Ovary (tissue), 9 donors: ENCODE measurements around the gene PCSK9. TPM values are rescaled to one million over a fixed set of nuclear protein-coding genes. Genes with fewer than 3 reads are reported as not detected.

ENCODE experiments used
- DNase-seq, 5 donors: peaks; one replicate each; pipeline ENCODE4 v3.0.0-alpha.2; 2019 to 2020
- H3K27ac ChIP-seq, 2 donors: fragments of 200-600 bp; one replicate each; pipeline versions ENCODE4 v1.5.1 to v1.8.0; 2019 to 2022
- H3K27me3 ChIP-seq: fragments of 200-600 bp; one replicate; pipeline ENCODE4 v1.8.0; 2022
- H3K36me3 ChIP-seq: fragments of 200-600 bp; sonication (generic); one replicate; pipeline ENCODE4 v1.5.1; 2019
- H3K4me1 ChIP-seq: one replicate; pipeline ENCODE4 v1.8.1; 2013; ENCODE audit warnings: mild to moderate bottlenecking, moderate library complexity; ENCODE audit not compliant: insufficient read depth
- H3K4me3 ChIP-seq: fragments of 200-600 bp; sonication (generic); one replicate; pipeline ENCODE4 v1.5.1; 2017
- H3K9me3 ChIP-seq, 2 donors: fragments of 200-600 bp in 1 of 2; sonication (generic) in 1 of 2; one replicate each; pipeline versions ENCODE4 v1.5.1 to v1.8.1; 2013 to 2019; ENCODE audit warnings: mild to moderate bottlenecking in 1 of 2, moderate library complexity in 1 of 2
- EP300 ChIP-seq: sonication (generic); formaldehyde crosslinking; IDR thresholded peaks from one replicate; pipeline ENCODE4 v1.6.1; 2017; ENCODE audit warnings: antibody characterized with exemption
- POLR2A ChIP-seq: fragments of 450-650 bp; IDR thresholded peaks from one replicate; pipeline ENCODE4 v1.6.1; 2017; ENCODE audit warnings: antibody characterized with exemption, mild to moderate bottlenecking, moderate library complexity
- WGBS, 3 donors: extraction: QIAGEN DNeasy Blood & Tissue Kit in 1 of 3; methylation state at CpG; one replicate each; pipeline versions ENCODE4 v1.1.5 to v1.1.7; 2013 to 2017; 5-methylcytosine and 5-hydroxymethylcytosine counted together
- intact Hi-C, 4 donors: fragments of 100-400 bp; cut with DNase I; formaldehyde crosslinking; loops; one replicate each; pipeline versions ENCODE4 v1.11.0 to v1.15.1; 2022 to 2023
- polyA plus RNA-seq, 2 donors: library from polyadenylated mRNA; stranded (reverse); fragments of 200-250 nt in 1 of 2; fragments of 350-450 nt in 1 of 2; fragmentation: Illumina TruSeq in 1 of 2; extraction: RNeasy Lipid Tissue Mini Kit (QIAGEN cat#74804) in 1 of 2; gene quantifications; one replicate each; pipeline ENCODE4 v1.2.3, GENCODE V29; 2013 to 2014
- total RNA-seq, 7 donors: library from RNA; depleted of rRNA in 2 of 7; stranded (reverse); fragments of >200 nt in 2 of 7; fragmentation: NEBNext Ultra II Directional in 3 of 7; extraction: Animal tissue kit (Norgen Biotek cat#: 25700) in 3 of 7; gene quantifications; one replicate each; pipeline versions ENCODE4 v1.1.0 to v1.2.4, GENCODE V29; 2016 to 2023
- TF ChIP-seq, protein P1 (sequence below), 3 donors: fragments of 450-650 bp in 2 of 3; fragments of 200-600 bp in 1 of 3; IDR thresholded peaks; one replicate each; pipeline versions ENCODE4 v1.5.1 to v1.8.0; 2016 to 2022; ENCODE audit warnings: antibody characterized with exemption in 3 of 3, mild to moderate bottlenecking in 1 of 3
- donor health status: DM: no; HTN: no; CAD: no; lungs with moderate emphysema.
- donor health status: DM: no; HTN: no; CAD: no.
- donor health status: Bipolar disorder and iron deficiency.
- donor health status: DM: yes; HTN: yes; CAD: no.
- donor health status: DM: no; HTN: no; CAD: no.
- donor health status: DM: yes; HTN: yes; CAD: no.

PCSK9 gene
- total and polyA plus RNA-seq, 9 donors = 0.01 to 0.52 (median 0.30) TPM; not detected in 5

DNA sequence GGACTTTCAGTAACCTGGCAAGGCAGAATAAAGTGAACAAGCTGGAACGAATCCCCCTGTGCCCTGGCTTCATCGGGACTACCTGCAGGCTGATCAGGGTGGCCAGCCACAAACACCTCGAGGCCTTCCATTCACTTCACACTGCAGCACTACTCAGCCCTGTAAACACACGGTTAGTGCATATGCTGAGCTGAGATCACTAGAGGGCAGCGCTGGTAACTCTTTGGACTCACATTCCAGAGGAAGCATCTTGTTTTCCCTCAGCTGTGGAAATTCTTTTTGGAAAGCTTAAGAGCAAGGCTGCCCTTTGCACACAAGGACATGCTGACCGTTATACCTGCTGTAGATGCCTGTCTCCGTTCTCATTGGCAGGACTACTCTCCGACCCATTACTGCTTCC, 32.1 kb downstream of the PCSK9 start:
- 22 to 28% (median 26%) methylated on average over 8 of the region's 8 CpGs for WGBS, 3 donors
- H3K4me1 ChIP-seq = no peaks in the 10 kb centered on the region
- H3K4me3 ChIP-seq = no peak overlapping the region
- no peaks in the 10 kb centered on the region for H3K9me3 ChIP-seq
- TF ChIP-seq, protein P1, sequence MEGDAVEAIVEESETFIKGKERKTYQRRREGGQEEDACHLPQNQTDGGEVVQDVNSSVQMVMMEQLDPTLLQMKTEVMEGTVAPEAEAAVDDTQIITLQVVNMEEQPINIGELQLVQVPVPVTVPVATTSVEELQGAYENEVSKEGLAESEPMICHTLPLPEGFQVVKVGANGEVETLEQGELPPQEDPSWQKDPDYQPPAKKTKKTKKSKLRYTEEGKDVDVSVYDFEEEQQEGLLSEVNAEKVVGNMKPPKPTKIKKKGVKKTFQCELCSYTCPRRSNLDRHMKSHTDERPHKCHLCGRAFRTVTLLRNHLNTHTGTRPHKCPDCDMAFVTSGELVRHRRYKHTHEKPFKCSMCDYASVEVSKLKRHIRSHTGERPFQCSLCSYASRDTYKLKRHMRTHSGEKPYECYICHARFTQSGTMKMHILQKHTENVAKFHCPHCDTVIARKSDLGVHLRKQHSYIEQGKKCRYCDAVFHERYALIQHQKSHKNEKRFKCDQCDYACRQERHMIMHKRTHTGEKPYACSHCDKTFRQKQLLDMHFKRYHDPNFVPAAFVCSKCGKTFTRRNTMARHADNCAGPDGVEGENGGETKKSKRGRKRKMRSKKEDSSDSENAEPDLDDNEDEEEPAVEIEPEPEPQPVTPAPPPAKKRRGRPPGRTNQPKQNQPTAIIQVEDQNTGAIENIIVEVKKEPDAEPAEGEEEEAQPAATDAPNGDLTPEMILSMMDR (IDR thresholded peaks at IDR 0.05) = no peak
- TF ChIP-seq EP300 (no peak), POLR2A (no peak)
- no peak overlapping the region for H3K27ac ChIP-seq
- no peaks in the 10 kb centered on the region for H3K36me3 ChIP-seq
- H3K27me3 ChIP-seq = no peaks in the 10 kb centered on the region
- intact Hi-C loops = no loop called here
- DNase-seq = no peak

DNA sequence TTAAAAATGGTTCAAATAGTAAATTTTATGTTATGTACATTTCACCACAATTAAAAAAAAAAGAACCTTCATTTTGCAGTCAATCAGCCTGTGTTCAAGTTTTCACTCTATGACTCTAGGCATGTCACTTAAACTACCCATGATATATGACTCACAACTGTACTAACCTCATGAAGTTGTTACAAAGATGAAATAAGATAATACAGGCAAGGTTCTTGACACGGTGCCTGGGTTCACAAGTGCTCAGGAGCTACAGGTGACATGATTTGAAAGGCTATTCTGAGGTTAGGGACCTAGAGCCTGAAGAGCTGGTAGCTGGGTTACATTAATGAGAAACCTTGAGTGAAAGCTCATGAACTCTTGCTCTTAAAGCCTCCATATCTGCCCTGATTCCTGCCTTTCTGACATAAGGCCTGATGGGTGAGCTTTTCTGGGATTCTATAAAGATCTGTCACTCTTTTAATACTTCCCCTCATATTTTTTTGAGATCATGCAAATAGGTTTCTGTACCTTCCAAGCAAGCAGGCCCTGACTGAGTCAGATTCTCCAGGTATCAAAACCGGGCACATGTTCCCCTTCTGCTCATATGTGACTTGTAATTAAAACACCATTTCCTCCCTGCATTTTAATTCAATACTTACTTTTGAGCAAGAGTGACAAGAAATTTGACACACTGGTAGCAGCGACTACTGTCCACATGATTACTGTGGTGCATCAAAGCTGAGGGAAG, 34.0 kb downstream of the PCSK9 start:
- 92 to 96% (median 95%) methylated on average over 3 of the region's 3 CpGs for WGBS, 3 donors
- DNase-seq = no peak
- H3K27ac ChIP-seq = no peak overlapping the region
- TF ChIP-seq, protein P1 (IDR thresholded peaks at IDR 0.05) = no peak
- TF ChIP-seq EP300 (no peak), POLR2A (no peak)
- intact Hi-C loops = no loop called here
- no peaks in the 10 kb centered on the region for H3K4me1 ChIP-seq
- no peaks in the 10 kb centered on the region for H3K36me3 ChIP-seq
- H3K4me3 ChIP-seq = no peak overlapping the region
- H3K9me3 ChIP-seq = no peaks in the 10 kb centered on the region
- H3K27me3 ChIP-seq = no peaks in the 10 kb centered on the region

DNA sequence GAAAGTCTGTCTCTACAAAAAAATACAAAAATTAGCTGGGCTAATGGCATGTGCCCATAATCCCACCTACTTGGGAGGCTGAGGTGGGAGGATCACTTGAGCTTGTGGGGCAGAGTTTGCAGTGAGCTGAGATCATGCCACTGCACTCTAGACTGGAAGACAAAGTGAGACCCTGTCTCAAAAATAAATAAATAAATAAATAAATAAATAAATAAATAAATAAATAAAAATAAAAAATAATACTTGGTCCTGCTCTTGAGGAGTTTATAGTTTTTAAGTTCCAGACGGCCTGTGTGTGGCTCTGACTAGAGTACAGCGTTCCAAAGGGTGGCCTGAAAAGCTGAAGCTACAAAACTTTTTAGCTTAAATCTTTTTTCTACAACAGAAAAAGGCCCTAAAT, 35.1 kb downstream of the PCSK9 start:
- H3K27ac ChIP-seq = no peak overlapping the region
- 70 to 96% (median 95%) methylated on average over 2 of the region's 2 CpGs for WGBS, 3 donors

DNA sequence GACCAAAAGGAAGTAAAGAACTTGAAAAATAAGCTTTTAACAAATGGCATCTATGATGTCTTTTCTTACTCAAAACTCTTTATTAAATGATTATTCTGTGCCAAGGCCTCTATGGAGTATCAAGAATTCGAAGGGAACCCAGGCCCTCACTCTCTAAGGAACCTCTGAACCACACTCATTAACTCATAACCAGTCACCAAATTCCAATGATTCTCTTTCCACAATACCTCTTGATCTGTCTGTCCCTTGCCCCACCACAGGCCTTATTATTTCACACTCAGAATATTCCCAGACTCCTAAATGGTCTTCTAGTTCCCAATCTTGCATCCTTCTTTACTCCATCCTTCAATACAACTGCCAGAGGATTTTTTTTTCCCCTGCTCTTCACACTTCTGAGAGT, 37.0 kb downstream of the PCSK9 start:
- H3K9me3 ChIP-seq = no peaks in the 10 kb centered on the region
- 90 to 95% (median 93%) methylated on average over 1 of the region's 1 CpG for WGBS, 3 donors

More for the DNA sequence above, 35.1 kb downstream of the PCSK9 start:
- Histone ChIP-seq H3K36me3 (no peaks in the 10 kb centered on the region), H3K9me3 (no peaks in the 10 kb centered on the region), H3K4me1 (no peaks in the 10 kb centered on the region), H3K27me3 (no peaks in the 10 kb centered on the region), H3K4me3 (no peak overlapping the region)
- DNase-seq = no peak
- intact Hi-C loops = no loop called here
- TF ChIP-seq EP300 = no peak

DNA sequence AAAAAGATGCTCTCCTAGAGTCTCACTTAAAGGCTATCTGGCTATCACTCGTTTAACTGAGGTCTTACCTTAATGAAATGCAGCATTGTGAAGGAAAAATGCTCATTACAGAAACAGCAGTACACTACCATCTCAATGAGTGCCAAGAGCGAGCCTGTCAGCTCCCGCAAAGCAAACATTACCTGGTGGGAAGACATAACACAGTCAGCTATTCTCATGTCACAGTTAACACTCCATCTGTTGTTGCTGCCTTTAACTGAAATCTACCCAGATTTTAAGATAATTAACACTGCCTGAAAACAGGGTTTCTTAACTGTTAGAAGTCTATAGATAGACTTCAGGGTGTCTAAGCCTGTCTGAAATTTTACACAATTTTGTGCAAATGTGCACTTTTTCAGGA, 39.1 kb downstream of the PCSK9 start:
- Histone ChIP-seq H3K4me3 (no peak overlapping the region), H3K36me3 (no peaks in the 10 kb centered on the region), H3K27me3 (no peaks in the 10 kb centered on the region), H3K27ac (no peak overlapping the region), H3K4me1 (peaks cover 2% of the 10 kb centered on the region), H3K9me3 (no peaks in the 10 kb centered on the region)
- TF ChIP-seq POLR2A = no peak
- TF ChIP-seq, protein P1 (IDR thresholded peaks at IDR 0.05) = no peak
- no peak for TF ChIP-seq EP300
- intact Hi-C loops = no loop called here
- no peak for DNase-seq
- WGBS, 3 donors = 88 to 95% (median 89%) methylated on average over 3 of the region's 3 CpGs

More for the DNA sequence above, 37.0 kb downstream of the PCSK9 start:
- intact Hi-C loops = no loop called here
- TF ChIP-seq EP300 (no peak), POLR2A (no peak)
- TF ChIP-seq, protein P1 (IDR thresholded peaks at IDR 0.05) = no peak
- no peak for DNase-seq
- Histone ChIP-seq H3K4me3 (no peak overlapping the region), H3K4me1 (no peaks in the 10 kb centered on the region), H3K27me3 (no peaks in the 10 kb centered on the region), H3K36me3 (no peaks in the 10 kb centered on the region), H3K27ac (no peak overlapping the region)
